MCF 10A (cell line): ENCODE data around the gene PPP3CA. TPM values are rescaled to one million over a fixed set of nuclear protein-coding genes. Genes with fewer than 3 reads are reported as not detected.

Source experiments
- BruUV-seq: library from RNA; stranded (reverse); fragments of 400-500 nt; replicated peaks from 2 replicates; lab custom pipeline; 2021; lab: Mats Ljungman, UMichigan
- CTCF ChIA-PET: fragments of 300-600 bp; sonication (Branson Sonifier 250); formaldehyde crosslinking; extraction: SDS; loops from one replicate; lab custom pipeline; 2021; ENCODE audit warnings: antibody characterized with exemption, inconsistent platforms; lab: Yijun Ruan, JAX
- POLR2A ChIA-PET: fragments of 300-600, 350-650 bp; sonication (Branson Sonifier 250); formaldehyde crosslinking; extraction: SDS; loops from one replicate; lab custom pipeline; 2020; ENCODE audit warnings: antibody characterized with exemption, inconsistent platforms; lab: Yijun Ruan, JAX
- DNase-seq: peaks from one replicate; pipeline ENCODE4 v3.0.0-alpha.2; 2018; ENCODE audit not compliant: unreplicated experiment
- H3K27ac Mint-ChIP-seq: one replicate; pipeline ENCODE4 v1.8.0; 2022; ENCODE audit warnings: mild to moderate bottlenecking, low read depth, mixed read lengths; ENCODE audit not compliant: unreplicated experiment
- H3K27me3 Mint-ChIP-seq: one replicate; pipeline ENCODE4 v1.8.0; 2022; ENCODE audit warnings: mixed read lengths; ENCODE audit not compliant: insufficient read depth, unreplicated experiment
- H3K36me3 Mint-ChIP-seq: one replicate; pipeline ENCODE4 v1.8.0; 2022; ENCODE audit warnings: mild to moderate bottlenecking, moderate library complexity, mixed read lengths; ENCODE audit not compliant: insufficient read depth, unreplicated experiment
- H3K4me1 Mint-ChIP-seq: one replicate; pipeline ENCODE4 v1.8.0; 2022; ENCODE audit warnings: mixed read lengths; ENCODE audit not compliant: insufficient read depth, unreplicated experiment
- H3K4me3 Mint-ChIP-seq: one replicate; pipeline ENCODE4 v1.8.0; 2022; ENCODE audit warnings: mild to moderate bottlenecking, moderate library complexity, mixed read lengths; ENCODE audit not compliant: unreplicated experiment
- H3K9me3 Mint-ChIP-seq: one replicate; pipeline ENCODE4 v1.8.0; 2022; ENCODE audit warnings: mixed read lengths; ENCODE audit not compliant: unreplicated experiment
- intact Hi-C: fragments of 100-400 bp; cut with micrococcal nuclease; formaldehyde crosslinking; loops from 2 replicates; pipeline ENCODE4 v1.14.1; 2022
- total RNA-seq: library from RNA; stranded (reverse); gene quantifications from 2 replicates; pipeline ENCODE4 v1.2.3, GENCODE V29; 2022
- TF ChIP-seq, protein P1 (sequence below): fragments of 200-600 bp; IDR thresholded peaks from one replicate; pipeline ENCODE4 v1.8.0; 2022; ENCODE audit warnings: antibody characterized with exemption, mild to moderate bottlenecking; ENCODE audit not compliant: unreplicated experiment

Gene PPP3CA
- total RNA-seq, 1 experiment from 2014 or later, result 73.0 TPM

GRCh38 chr4:101299021-101299420, 48.3 kb downstream of the PPP3CA start:
- TF ChIP-seq, protein P1, sequence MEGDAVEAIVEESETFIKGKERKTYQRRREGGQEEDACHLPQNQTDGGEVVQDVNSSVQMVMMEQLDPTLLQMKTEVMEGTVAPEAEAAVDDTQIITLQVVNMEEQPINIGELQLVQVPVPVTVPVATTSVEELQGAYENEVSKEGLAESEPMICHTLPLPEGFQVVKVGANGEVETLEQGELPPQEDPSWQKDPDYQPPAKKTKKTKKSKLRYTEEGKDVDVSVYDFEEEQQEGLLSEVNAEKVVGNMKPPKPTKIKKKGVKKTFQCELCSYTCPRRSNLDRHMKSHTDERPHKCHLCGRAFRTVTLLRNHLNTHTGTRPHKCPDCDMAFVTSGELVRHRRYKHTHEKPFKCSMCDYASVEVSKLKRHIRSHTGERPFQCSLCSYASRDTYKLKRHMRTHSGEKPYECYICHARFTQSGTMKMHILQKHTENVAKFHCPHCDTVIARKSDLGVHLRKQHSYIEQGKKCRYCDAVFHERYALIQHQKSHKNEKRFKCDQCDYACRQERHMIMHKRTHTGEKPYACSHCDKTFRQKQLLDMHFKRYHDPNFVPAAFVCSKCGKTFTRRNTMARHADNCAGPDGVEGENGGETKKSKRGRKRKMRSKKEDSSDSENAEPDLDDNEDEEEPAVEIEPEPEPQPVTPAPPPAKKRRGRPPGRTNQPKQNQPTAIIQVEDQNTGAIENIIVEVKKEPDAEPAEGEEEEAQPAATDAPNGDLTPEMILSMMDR, result no peak
- CTCF ChIA-PET, result no interaction called here
- Mint-ChIP-seq H3K27me3 (no peaks in the 10 kb centered on the region), H3K36me3 (no peaks in the 10 kb centered on the region), H3K27ac (no peak overlapping the region), H3K4me1 (no peaks in the 10 kb centered on the region), H3K4me3 (no peak overlapping the region), H3K9me3 (no peaks in the 10 kb centered on the region)
- no TSS peak for BruUV-seq
- POLR2A ChIA-PET, result no interaction called here
- intact Hi-C loops, result no loop called here
- no peak for DNase-seq

GRCh38 chr4:101295691-101296090, 51.6 kb downstream of the PPP3CA start:
- ChIA-PET CTCF (interaction anchor here (1.3 kb wide), 1 partner anchor 16 kb away, joined by 3 read pairs; no protein-coding TSS in a partner anchor), POLR2A (no interaction called here)
- Mint-ChIP-seq H3K36me3 (no peaks in the 10 kb centered on the region), H3K27ac (no peak overlapping the region), H3K27me3 (no peaks in the 10 kb centered on the region), H3K9me3 (no peaks in the 10 kb centered on the region), H3K4me1 (peaks cover 9% of the 10 kb centered on the region), H3K4me3 (no peak overlapping the region)
- intact Hi-C loops, result no loop called here
- DNase-seq, result no peak
- no TSS peak for BruUV-seq
- TF ChIP-seq, protein P1, result no peak

DNA sequence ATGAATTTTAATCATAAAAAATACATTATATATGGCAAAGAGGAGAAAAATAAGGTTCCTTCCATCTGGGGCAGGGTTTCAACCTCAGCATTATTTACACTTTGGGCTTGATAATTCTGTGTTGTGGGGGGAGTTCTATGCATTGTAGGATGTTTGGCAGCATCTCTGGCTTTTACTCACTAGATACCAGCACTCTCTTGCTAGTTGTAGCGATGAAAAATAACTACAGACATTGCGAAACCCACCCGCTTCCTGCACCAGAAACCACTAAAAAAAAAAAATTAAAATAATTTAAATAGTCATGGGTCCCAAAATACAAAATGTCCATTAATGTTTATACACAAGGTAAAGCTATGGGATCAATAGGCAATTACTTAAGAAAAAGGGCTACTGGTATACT, 52.7 kb downstream of the PPP3CA start:
- Mint-ChIP-seq H3K9me3 (no peaks in the 10 kb centered on the region), H3K27ac (no peak overlapping the region), H3K4me3 (no peak overlapping the region), H3K36me3 (no peaks in the 10 kb centered on the region), H3K4me1 (peaks cover 14% of the 10 kb centered on the region), H3K27me3 (no peaks in the 10 kb centered on the region)
- intact Hi-C loops, result no loop called here
- no peak for DNase-seq
- ChIA-PET POLR2A (no interaction called here), CTCF (no interaction called here)
- BruUV-seq, result no TSS peak
- TF ChIP-seq, protein P1, result no peak

- no peaks in the 10 kb centered on the region for H3K9me3 Mint-ChIP-seq
- H3K36me3 Mint-ChIP-seq, result no peaks in the 10 kb centered on the region
- TF ChIP-seq, protein P1, result no peak
- ChIA-PET CTCF (interaction anchor here (1.1 to 1.2 kb wide), 2 partner anchors 14 to 438 kb away, joined by 3 read pairs; no protein-coding TSS in a partner anchor), POLR2A (interaction anchor here (1.1 kb wide), 2 partner anchors 14 to 55 kb away, joined by 3 to 4 read pairs; partner anchors contain the start of gene PPP3CA)
- no peak overlapping the region for H3K4me3 Mint-ChIP-seq
- no TSS peak for BruUV-seq
- peaks cover 24% of the 10 kb centered on the region for H3K4me1 Mint-ChIP-seq
- no peak overlapping the region for H3K27ac Mint-ChIP-seq
- H3K27me3 Mint-ChIP-seq, result no peaks in the 10 kb centered on the region
- intact Hi-C loops, result no loop called here
- no peak for DNase-seq
Observed at GRCh38 chr4:101292901-101293300, 54.4 kb downstream of the PPP3CA start.
